ENCODE measurements around the gene ARHGEF10L.
A peak's percentile ranks its signal among the peaks of the same experiment; 100 is the strongest.

Gene ARHGEF10L

DNA sequence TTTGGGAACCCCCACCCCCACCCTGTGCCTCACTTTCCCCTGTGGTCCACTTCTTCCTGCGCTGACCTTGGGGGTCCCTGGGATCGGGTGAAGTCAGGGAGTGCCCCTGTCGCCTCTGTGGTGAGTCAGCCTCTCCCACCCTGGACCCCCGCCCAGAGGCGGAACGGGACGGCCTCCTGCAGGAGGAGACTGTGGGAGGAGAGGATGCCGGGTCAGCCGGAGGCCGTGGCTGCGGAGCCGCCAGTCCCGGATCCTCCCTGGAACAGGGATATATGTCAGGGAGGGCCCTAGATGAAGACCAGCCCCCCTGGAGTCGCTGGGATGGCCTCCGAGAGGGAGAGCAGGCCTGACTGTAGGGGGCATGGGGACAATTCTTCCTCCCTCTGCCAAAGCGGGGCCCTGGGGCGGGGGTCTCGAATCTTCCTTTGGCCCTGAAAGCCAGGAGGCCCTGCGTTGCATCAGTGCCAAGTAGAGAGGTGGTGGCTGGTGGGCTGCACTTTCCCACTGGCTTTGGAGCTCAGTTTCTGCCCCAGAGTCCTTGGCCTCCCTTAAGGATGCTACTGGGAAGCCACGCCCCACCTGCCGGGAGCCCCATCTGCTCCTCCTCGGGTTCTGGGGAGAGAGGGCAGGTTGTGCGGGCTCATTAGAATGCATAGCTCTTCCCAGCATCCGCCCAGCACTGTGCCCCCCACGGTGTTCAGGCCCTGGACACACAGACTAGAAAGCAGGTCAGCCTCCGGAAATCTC is 930 bp downstream of the ARHGEF10L start (continued):
- TF ChIP-seq BCL11B (tag by site-specific recombination; IDR thresholded peaks at IDR 0.05; ENCODE audit: low read depth) (0 out of 2 replicates have a peak, but pooled peaks have one; percentile 16), ZIC2 (tag by site-specific recombination; IDR thresholded peaks at IDR 0.05) (peak; percentile 84), GLIS1 (tag by site-specific recombination; IDR thresholded peaks at IDR 0.05) (peak; percentile 80), ZNF266 (tag by site-specific recombination; IDR thresholded peaks at IDR 0.05; ENCODE audit: low read depth) (no peak), ZFP69B (tag by site-specific recombination; IDR thresholded peaks at IDR 0.05) (peak; percentile 35; the same call in 1 of the 2 replicates), EGR2 (tag by site-specific recombination; IDR thresholded peaks at IDR 0.05; ENCODE audit: low read depth) (peak; percentile 51), KLF8 (tag by site-specific recombination; IDR thresholded peaks at IDR 0.05) (peak; percentile 83; the same call in 1 of the 2 replicates), ZNF341 (tag by site-specific recombination; IDR thresholded peaks at IDR 0.05; ENCODE audit: low read depth) (peak; percentile 82), ZXDB (tag by site-specific recombination; IDR thresholded peaks at IDR 0.05) (peak; percentile 53; the same call in 1 of the 2 replicates), ZFHX2 (tag by site-specific recombination; conservative IDR thresholded peaks at IDR 0.05) (peak; percentile 79)
- TF ChIP-seq, protein P1, sequence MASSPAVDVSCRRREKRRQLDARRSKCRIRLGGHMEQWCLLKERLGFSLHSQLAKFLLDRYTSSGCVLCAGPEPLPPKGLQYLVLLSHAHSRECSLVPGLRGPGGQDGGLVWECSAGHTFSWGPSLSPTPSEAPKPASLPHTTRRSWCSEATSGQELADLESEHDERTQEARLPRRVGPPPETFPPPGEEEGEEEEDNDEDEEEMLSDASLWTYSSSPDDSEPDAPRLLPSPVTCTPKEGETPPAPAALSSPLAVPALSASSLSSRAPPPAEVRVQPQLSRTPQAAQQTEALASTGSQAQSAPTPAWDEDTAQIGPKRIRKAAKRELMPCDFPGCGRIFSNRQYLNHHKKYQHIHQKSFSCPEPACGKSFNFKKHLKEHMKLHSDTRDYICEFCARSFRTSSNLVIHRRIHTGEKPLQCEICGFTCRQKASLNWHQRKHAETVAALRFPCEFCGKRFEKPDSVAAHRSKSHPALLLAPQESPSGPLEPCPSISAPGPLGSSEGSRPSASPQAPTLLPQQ (tag by site-specific recombination; IDR thresholded peaks at IDR 0.05), result 0 out of 2 replicates have a peak, but pooled peaks have one; percentile 33
- TF ChIP-seq, protein P2, sequence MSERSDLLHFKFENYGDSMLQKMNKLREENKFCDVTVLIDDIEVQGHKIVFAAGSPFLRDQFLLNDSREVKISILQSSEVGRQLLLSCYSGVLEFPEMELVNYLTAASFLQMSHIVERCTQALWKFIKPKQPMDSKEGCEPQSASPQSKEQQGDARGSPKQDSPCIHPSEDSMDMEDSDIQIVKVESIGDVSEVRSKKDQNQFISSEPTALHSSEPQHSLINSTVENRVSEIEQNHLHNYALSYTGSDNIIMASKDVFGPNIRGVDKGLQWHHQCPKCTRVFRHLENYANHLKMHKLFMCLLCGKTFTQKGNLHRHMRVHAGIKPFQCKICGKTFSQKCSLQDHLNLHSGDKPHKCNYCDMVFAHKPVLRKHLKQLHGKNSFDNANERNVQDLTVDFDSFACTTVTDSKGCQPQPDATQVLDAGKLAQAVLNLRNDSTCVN (tag by site-specific recombination; optimal IDR thresholded peaks at IDR 0.05), result peak; percentile 23
- TF ChIP-seq, protein P3, sequence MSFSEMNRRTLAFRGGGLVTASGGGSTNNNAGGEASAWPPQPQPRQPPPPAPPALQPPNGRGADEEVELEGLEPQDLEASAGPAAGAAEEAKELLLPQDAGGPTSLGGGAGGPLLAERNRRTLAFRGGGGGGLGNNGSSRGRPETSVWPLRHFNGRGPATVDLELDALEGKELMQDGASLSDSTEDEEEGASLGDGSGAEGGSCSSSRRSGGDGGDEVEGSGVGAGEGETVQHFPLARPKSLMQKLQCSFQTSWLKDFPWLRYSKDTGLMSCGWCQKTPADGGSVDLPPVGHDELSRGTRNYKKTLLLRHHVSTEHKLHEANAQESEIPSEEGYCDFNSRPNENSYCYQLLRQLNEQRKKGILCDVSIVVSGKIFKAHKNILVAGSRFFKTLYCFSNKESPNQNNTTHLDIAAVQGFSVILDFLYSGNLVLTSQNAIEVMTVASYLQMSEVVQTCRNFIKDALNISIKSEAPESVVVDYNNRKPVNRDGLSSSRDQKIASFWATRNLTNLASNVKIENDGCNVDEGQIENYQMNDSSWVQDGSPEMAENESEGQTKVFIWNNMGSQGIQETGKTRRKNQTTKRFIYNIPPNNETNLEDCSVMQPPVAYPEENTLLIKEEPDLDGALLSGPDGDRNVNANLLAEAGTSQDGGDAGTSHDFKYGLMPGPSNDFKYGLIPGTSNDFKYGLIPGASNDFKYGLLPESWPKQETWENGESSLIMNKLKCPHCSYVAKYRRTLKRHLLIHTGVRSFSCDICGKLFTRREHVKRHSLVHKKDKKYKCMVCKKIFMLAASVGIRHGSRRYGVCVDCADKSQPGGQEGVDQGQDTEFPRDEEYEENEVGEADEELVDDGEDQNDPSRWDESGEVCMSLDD (tag by site-specific recombination; IDR thresholded peaks at IDR 0.05), result 0 out of 2 replicates have a peak, but pooled peaks have one; percentile 53
- TF ChIP-seq, protein P4, sequence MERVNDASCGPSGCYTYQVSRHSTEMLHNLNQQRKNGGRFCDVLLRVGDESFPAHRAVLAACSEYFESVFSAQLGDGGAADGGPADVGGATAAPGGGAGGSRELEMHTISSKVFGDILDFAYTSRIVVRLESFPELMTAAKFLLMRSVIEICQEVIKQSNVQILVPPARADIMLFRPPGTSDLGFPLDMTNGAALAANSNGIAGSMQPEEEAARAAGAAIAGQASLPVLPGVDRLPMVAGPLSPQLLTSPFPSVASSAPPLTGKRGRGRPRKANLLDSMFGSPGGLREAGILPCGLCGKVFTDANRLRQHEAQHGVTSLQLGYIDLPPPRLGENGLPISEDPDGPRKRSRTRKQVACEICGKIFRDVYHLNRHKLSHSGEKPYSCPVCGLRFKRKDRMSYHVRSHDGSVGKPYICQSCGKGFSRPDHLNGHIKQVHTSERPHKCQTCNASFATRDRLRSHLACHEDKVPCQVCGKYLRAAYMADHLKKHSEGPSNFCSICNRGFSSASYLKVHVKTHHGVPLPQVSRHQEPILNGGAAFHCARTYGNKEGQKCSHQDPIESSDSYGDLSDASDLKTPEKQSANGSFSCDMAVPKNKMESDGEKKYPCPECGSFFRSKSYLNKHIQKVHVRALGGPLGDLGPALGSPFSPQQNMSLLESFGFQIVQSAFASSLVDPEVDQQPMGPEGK (tag by site-specific recombination; IDR thresholded peaks at IDR 0.05), result peak; percentile 88
- TF ChIP-seq, protein P5, sequence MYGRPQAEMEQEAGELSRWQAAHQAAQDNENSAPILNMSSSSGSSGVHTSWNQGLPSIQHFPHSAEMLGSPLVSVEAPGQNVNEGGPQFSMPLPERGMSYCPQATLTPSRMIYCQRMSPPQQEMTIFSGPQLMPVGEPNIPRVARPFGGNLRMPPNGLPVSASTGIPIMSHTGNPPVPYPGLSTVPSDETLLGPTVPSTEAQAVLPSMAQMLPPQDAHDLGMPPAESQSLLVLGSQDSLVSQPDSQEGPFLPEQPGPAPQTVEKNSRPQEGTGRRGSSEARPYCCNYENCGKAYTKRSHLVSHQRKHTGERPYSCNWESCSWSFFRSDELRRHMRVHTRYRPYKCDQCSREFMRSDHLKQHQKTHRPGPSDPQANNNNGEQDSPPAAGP (tag by site-specific recombination; IDR thresholded peaks at IDR 0.05), result peak; percentile 91

DNA sequence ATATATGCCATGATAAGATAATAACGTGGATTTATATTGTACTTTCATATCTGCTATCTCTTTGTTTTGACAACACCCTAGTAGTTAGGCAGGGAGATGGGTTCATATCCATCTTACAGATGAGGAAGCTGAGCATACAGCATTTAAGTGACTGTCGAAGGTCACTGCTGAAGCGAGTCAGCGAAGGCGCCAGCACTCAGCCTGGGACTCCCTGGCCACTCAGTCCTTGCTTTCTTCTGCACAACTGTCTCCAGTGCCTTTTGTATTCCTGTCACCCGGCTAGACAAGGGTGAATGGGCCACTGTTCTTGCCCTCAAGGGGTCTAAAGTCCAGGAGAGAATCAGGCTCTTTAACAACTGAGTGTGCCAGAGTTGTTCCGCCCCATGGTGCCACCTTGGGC is 3.1 kb downstream of the ARHGEF10L start:
- H3K27ac ChIP-seq (ENCODE audit: extremely low read depth, low read depth, low read length), result no peak overlapping the region
- CTCF ChIA-PET, result interaction anchor here (1.0 to 1.7 kb wide), 2 partner anchors 30 to 64 kb away, joined by 3 to 8 read pairs; no protein-coding TSS in a partner anchor
- POLR2A ChIA-PET, result no interaction called here
- no peaks in the 10 kb centered on the region for H3K9me3 ChIP-seq (ENCODE audit: control insufficient read depth, insufficient read depth, low read depth, low read length)
- H3K36me3 ChIP-seq (ENCODE audit: control insufficient read depth in 2 of 2, insufficient read depth in 1 of 2, low read length in 2 of 2), result no peaks in the 10 kb centered on the region
- H3K4me1 ChIP-seq (ENCODE audit: control insufficient read depth, insufficient read depth, low read length), result peaks cover 9% of the 10 kb centered on the region
- H3K4me3 ChIP-seq (ENCODE audit: low read depth, low read length), result no peak overlapping the region
- TF ChIP-seq ZNF48 (tag by site-specific recombination; IDR thresholded peaks at IDR 0.05), result no peak
- no peak for TF ChIP-seq ZNF76 (tag by site-specific recombination; IDR thresholded peaks at IDR 0.05; ENCODE audit: borderline replicate concordance, low read depth)
- no peak for TF ChIP-seq ZNF175 (tag by site-specific recombination; IDR thresholded peaks at IDR 0.05)
- TF ChIP-seq ZNF654 (tag by site-specific recombination; IDR thresholded peaks at IDR 0.05; ENCODE audit: low read depth), result no peak
- TF ChIP-seq ZNF560 (tag by site-specific recombination; IDR thresholded peaks at IDR 0.05; ENCODE audit: borderline replicate concordance), result no peak
- no peak for TF ChIP-seq ZNF423 (tag by site-specific recombination; IDR thresholded peaks at IDR 0.05)
- no peak for TF ChIP-seq GLIS2 (tag by site-specific recombination; IDR thresholded peaks at IDR 0.05)
- no peak for TF ChIP-seq ZNF221 (tag by site-specific recombination; IDR thresholded peaks at IDR 0.05; ENCODE audit: borderline replicate concordance)
- TF ChIP-seq, protein P6, sequence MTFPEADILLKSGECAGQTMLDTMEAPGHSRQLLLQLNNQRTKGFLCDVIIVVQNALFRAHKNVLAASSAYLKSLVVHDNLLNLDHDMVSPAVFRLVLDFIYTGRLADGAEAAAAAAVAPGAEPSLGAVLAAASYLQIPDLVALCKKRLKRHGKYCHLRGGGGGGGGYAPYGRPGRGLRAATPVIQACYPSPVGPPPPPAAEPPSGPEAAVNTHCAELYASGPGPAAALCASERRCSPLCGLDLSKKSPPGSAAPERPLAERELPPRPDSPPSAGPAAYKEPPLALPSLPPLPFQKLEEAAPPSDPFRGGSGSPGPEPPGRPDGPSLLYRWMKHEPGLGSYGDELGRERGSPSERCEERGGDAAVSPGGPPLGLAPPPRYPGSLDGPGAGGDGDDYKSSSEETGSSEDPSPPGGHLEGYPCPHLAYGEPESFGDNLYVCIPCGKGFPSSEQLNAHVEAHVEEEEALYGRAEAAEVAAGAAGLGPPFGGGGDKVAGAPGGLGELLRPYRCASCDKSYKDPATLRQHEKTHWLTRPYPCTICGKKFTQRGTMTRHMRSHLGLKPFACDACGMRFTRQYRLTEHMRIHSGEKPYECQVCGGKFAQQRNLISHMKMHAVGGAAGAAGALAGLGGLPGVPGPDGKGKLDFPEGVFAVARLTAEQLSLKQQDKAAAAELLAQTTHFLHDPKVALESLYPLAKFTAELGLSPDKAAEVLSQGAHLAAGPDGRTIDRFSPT (tag by site-specific recombination; IDR thresholded peaks at IDR 0.05), result no peak
- no peak for TF ChIP-seq ZNF677 (tag by site-specific recombination; IDR thresholded peaks at IDR 0.05)
- TF ChIP-seq OVOL3 (tag by site-specific recombination; IDR thresholded peaks at IDR 0.05), result no peak
